Activated B cell treated with CpG ODN at 0.5 μM for 24 hours (primary cell): ENCODE results near the gene IL1R2. TPM values are rescaled to one million over a fixed set of nuclear protein-coding genes. Genes with fewer than 3 reads are reported as not detected.

Source experiments
- ATAC-seq: fragments of 200-7000 bp; cut with Tn5 transposase; one replicate; pipeline ENCODE4 v1.10.0; 2021; ENCODE audit warnings: low read depth, mild to moderate bottlenecking, moderate library complexity
- CTCF ChIA-PET: fragments of 350-600 bp; sonication (Branson Sonifier 250); formaldehyde crosslinking; loops from one replicate; lab custom pipeline; 2021; ENCODE audit warnings: antibody characterized with exemption; lab: Charles Lee
- POLR2A ChIA-PET: fragments of 350-600 bp; sonication (Branson Sonifier 250); formaldehyde crosslinking; loops from one replicate; lab custom pipeline; 2021; ENCODE audit warnings: antibody characterized with exemption; lab: Charles Lee
- DNase-seq: peaks from one replicate; pipeline ENCODE4 v3.0.0; 2022
- H3K27ac Mint-ChIP-seq: one replicate; pipeline ENCODE4 v1.8.0; 2020; ENCODE audit warnings: mixed read lengths
- H3K27me3 Mint-ChIP-seq: one replicate; pipeline ENCODE4 v1.8.0; 2021; ENCODE audit warnings: mixed read lengths
- H3K36me3 Mint-ChIP-seq: one replicate; pipeline ENCODE4 v1.8.0; 2021; ENCODE audit warnings: low read depth, mixed read lengths
- H3K4me1 Mint-ChIP-seq: one replicate; pipeline ENCODE4 v1.8.0; 2021; ENCODE audit warnings: mixed read lengths
- H3K4me3 Mint-ChIP-seq: one replicate; pipeline ENCODE4 v1.8.0; 2020; ENCODE audit warnings: mild to moderate bottlenecking, mixed read lengths
- H3K9me3 Mint-ChIP-seq: one replicate; pipeline ENCODE4 v1.8.0; 2020; ENCODE audit warnings: mixed read lengths
- CTCF ChIP-seq: fragments of 200-600 bp; IDR thresholded peaks from one replicate; pipeline ENCODE4 v1.8.0; 2022; ENCODE audit warnings: antibody characterized with exemption, mild to moderate bottlenecking
- intact Hi-C: fragments of 100-400 bp; cut with micrococcal nuclease; formaldehyde crosslinking; loops from one replicate; pipeline ENCODE4 v1.15.1; 2024
- total RNA-seq: library from RNA; stranded (reverse); gene quantifications from 2 replicates; pipeline ENCODE4 v1.2.3, GENCODE V29; 2022

Gene IL1R2
- total RNA-seq, 1 donor from 2014 or later: not detected

- Mint-ChIP-seq H3K9me3 (no peaks in the 10 kb centered on the region), H3K27me3 (peaks cover 3% of the 10 kb centered on the region), H3K36me3 (no peaks in the 10 kb centered on the region), H3K4me1 (peaks cover 20% of the 10 kb centered on the region), H3K27ac (peak overlapping the region; percentile 30), H3K4me3 (peak overlapping the region; percentile 21)
- no peak for ATAC-seq
- intact Hi-C loops: no loop called here
- POLR2A ChIA-PET: no interaction called here
- no peak for DNase-seq
- no peak for TF ChIP-seq CTCF
- CTCF ChIA-PET: interaction anchor here (1.0 to 2.4 kb wide), 3 partner anchors 14 to 206 kb away, joined by 3 to 17 read pairs (median 10); no protein-coding TSS in a partner anchor
These were observed 42.3 kb downstream of the IL1R2 start for GRCh38 chr2:102033750-102034682.

GRCh38 chr2:102034683-102035548 lies 43.2 kb downstream of the IL1R2 start:
- CTCF ChIA-PET: interaction anchor here (0.8 to 2.4 kb wide), 3 partner anchors 22 to 205 kb away, joined by 3 to 17 read pairs (median 3); no protein-coding TSS in a partner anchor
- Mint-ChIP-seq H3K4me1 (peaks cover 20% of the 10 kb centered on the region), H3K27ac (no peak overlapping the region), H3K36me3 (no peaks in the 10 kb centered on the region), H3K4me3 (no peak overlapping the region), H3K9me3 (no peaks in the 10 kb centered on the region), H3K27me3 (peaks cover 6% of the 10 kb centered on the region)
- DNase-seq (no peak), ATAC-seq (no peak)
- POLR2A ChIA-PET: no interaction called here
- TF ChIP-seq CTCF: no peak
- intact Hi-C loops: no loop called here

- CTCF ChIA-PET: interaction anchor here (0.9 to 1.3 kb wide), 2 partner anchors 17 to 32 kb away, joined by 3 to 4 read pairs; no protein-coding TSS in a partner anchor
- no peak for ATAC-seq
- H3K27me3 Mint-ChIP-seq: peaks cover 29% of the 10 kb centered on the region
These were observed 45.9 kb downstream of the IL1R2 start for GRCh38 chr2:102037681-102038080.

GRCh38 chr2:102040229-102040628 lies 48.5 kb downstream of the IL1R2 start:
- ChIA-PET CTCF (no interaction called here), POLR2A (no interaction called here)
- TF ChIP-seq CTCF: no peak
- no peak for ATAC-seq
- H3K36me3 Mint-ChIP-seq: no peaks in the 10 kb centered on the region
- H3K4me1 Mint-ChIP-seq: no peaks in the 10 kb centered on the region
- no peaks in the 10 kb centered on the region for H3K9me3 Mint-ChIP-seq
- no peak overlapping the region for H3K27ac Mint-ChIP-seq
- H3K27me3 Mint-ChIP-seq: peaks cover 41% of the 10 kb centered on the region
- intact Hi-C loops: no loop called here
- no peak for DNase-seq
- no peak overlapping the region for H3K4me3 Mint-ChIP-seq

More at GRCh38 chr2:102037681-102038080, 45.9 kb downstream of the IL1R2 start:
- no peak overlapping the region for H3K4me3 Mint-ChIP-seq
- H3K27ac Mint-ChIP-seq: no peak overlapping the region
- peaks cover 18% of the 10 kb centered on the region for H3K4me1 Mint-ChIP-seq
- no peaks in the 10 kb centered on the region for H3K9me3 Mint-ChIP-seq
- intact Hi-C loops: no loop called here
- POLR2A ChIA-PET: no interaction called here
- no peak for TF ChIP-seq CTCF
- DNase-seq: no peak
- H3K36me3 Mint-ChIP-seq: no peaks in the 10 kb centered on the region
